SK-MEL-5 (cell line): Measurements from ENCODE around the gene SIGLEC10. TPM values are rescaled to one million over a fixed set of nuclear protein-coding genes. Genes with fewer than 3 reads are reported as not detected.
A peak's percentile ranks its signal among the peaks of the same experiment; 100 is the strongest.
"Not testable (repeated sequence)": the region's sequence is repeated elsewhere in the genome, so short reads cannot be mapped to it uniquely, and the experiment has no call there.

Experiments
- DNase-seq: peaks from one replicate; pipeline ENCODE4 v3.0.0-alpha.2; 2016; ENCODE audit warnings: low read depth, low spot score
- in situ Hi-C: cut with HindIII; loops from 2 replicates; pipeline ENCODE4 v1.10.0; 2016; ENCODE audit warnings: low sequenced_read_pairs, high pct_unique_total_duplicates, low pct_unique_long_range_greater_than_20kb
- total RNA-seq: library from RNA; depleted of rRNA; stranded (reverse); fragments of >200 nt; shearing (Covaris generic); gene quantifications from 2 replicates; pipeline ENCODE4 v1.2.3, GENCODE V29; 2014

The SIGLEC10 gene
- total RNA-seq, 1 experiment from 2014 or later, result not detected

- in situ Hi-C loops, result no loop called here
- DNase-seq, result peak; percentile 70
Observed at GRCh38 chr19:51407511-51408131, 9.8 kb downstream of the SIGLEC10 start.

GRCh38 chr19:51402117-51402516, 15.3 kb downstream of the SIGLEC10 start:
- in situ Hi-C loops, result no loop called here

DNA sequence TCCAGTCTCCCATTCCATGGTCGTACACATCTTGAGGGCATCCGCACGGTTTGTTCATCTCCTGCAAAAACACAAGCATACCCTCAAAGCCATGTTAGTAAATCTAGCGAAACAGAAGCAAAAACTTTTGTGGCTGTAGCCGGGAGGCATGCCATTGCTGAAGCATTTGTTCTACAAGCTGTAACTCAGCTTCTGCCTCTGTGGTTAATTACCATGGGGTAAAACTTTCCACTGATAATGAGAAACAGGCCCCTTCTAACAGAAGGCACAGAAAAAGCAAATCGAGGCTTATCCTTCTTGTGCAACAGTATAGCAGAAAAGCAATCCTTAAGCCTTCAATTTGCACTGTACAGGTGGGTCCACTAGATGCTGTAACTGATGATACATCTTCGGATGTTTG, 17.5 kb downstream of the SIGLEC10 start:
- in situ Hi-C loops, result not testable (repeated sequence)

More at GRCh38 chr19:51402117-51402516, 15.3 kb downstream of the SIGLEC10 start:
- no peak for DNase-seq

GRCh38 chr19:51399231-51399630, 18.2 kb downstream of the SIGLEC10 start:
- DNase-seq, result no peak
- in situ Hi-C loops, result no loop called here

More for the DNA sequence above, 17.5 kb downstream of the SIGLEC10 start:
- DNase-seq, result not testable (repeated sequence)

- in situ Hi-C loops, result no loop called here
- DNase-seq, result peak; percentile 59
Observed at GRCh38 chr19:51398096-51398704, 19.2 kb downstream of the SIGLEC10 start.

- DNase-seq, in situ Hi-C loops: not testable (repeated sequence)
Observed at GRCh38 chr19:51397453-51397852, 20.0 kb downstream of the SIGLEC10 start.

GRCh38 chr19:51396175-51396574, 21.3 kb downstream of the SIGLEC10 start:
- no peak for DNase-seq
- in situ Hi-C loops, result no loop called here

DNA sequence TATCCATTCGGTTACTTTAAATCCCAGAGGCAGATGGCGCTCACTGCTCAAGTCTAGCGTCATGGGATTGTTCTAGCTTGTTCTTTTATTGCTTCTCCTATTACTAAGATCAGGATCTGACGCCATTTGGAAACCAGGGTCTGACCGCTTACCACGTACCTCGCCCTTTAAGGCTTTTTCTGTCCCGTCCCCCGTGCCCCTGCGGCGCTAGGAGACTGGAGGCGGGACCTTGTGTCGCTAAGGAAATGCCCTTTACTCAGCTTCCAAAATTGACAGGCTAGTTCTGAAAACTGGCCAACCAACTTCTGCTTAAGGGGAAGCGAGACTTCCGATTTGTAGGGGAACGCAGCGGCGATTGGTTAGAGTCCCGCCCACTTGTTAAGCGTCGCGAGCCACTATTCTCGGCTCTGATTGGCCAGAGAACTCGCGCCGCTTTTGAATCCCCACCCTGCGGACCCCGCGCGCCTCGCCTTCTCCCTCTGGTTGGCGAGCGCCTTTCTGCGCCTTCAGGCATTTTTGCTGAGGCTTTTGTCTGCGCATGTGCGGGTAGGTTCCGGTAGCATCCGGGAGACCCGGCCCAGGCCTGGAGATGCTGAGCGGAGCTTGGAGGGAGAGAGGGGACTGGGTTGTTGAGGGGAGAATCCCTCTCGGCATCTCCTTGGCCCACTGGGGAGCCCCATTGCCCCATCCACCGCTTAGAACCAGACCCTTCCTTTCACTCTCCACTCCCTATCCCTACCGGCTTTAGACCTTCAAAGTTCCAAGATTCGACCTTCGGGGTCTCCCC, 23.2 kb downstream of the SIGLEC10 start:
- in situ Hi-C loops, result no loop called here
- peak; percentile 99 for DNase-seq

DNA sequence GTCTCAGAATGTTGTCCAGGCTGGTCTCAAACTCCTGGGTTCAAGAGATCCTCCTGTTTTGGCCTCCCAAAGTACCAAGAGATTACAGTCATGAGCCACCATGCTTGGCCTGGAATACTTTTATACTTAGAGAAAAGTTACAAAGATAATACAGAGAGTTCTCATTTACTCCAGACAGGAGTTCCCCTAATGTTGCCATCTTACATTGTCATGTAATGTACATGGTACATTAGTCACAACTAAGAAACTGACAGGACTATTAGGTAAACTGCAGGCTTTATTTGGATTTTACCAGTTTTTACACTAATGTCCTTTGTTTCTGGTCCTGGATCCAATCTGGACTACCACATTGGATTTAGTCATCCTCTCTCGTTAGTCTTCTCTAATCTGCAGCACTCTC, 24.7 kb downstream of the SIGLEC10 start:
- DNase-seq, result no peak
- in situ Hi-C loops, result no loop called here

- in situ Hi-C loops, result no loop called here
- no peak for DNase-seq
Observed at GRCh38 chr19:51391073-51391611, 26.3 kb downstream of the SIGLEC10 start.

- DNase-seq, result no peak
- in situ Hi-C loops, result no loop called here
Observed at GRCh38 chr19:51389143-51389542, 28.3 kb downstream of the SIGLEC10 start.

DNA sequence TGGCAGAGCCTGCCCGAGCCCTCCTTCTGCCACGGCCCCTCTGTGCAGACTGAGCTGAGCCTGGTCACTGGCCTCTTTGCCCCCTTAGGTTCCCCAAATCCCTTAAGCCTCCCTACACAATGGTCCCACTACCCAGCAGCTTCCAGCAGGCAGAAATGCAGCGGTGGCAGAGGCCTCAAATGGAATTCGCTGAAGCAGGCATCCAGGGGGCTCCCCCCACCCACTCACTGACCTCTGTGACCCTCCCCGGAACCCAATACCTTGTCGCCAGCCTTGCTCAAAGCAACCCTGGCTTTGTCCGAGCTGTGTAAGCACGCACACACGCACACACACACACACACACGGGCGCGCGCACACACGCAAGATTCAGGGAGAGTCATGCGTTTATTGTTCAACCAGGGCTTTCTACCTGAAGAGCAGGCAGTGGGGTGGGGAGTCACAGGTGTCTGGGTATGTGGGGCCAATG, 29.5 kb downstream of the SIGLEC10 start, which contains the start of gene LIM2:
TSS of gene LIM2 (minus strand) at position 51 of the 466 bp plus-strand sequence. CDS start 531 bp downstream, outside the sequence.
- DNase-seq, result no peak
- in situ Hi-C loops, result no loop called here

- in situ Hi-C loops, result no loop called here
- no peak for DNase-seq
Observed at GRCh38 chr19:51386882-51387520, 30.4 kb downstream of the SIGLEC10 start.

GRCh38 chr19:51382004-51382403, 35.4 kb downstream of the SIGLEC10 start:
- no peak for DNase-seq
- in situ Hi-C loops, result no loop called here

GRCh38 chr19:51380379-51380778, 37.1 kb downstream of the SIGLEC10 start:
- in situ Hi-C loops, result no loop called here
- DNase-seq, result no peak

DNA sequence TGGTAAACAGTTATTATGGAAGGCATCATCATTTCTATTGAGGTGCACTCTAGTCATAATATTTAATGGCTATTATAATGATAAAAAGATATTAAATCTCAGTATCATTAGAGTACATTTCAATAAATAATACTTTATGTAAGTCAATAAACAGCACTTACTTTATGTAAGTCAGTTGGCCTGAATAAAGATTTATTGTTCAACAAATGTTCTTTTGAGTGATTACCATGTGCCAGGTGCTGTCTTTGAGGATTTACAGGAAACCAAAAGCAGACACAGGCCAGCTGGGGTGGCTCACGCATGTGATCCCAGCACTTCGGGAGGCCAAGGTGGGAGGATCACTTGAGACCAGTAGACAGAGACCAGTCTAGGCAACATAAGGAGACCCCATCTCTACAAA, 40.0 kb downstream of the SIGLEC10 start:
- in situ Hi-C loops, result no loop called here
- no peak for DNase-seq

- in situ Hi-C loops, result no loop called here
- DNase-seq, result no peak
Observed at GRCh38 chr19:51375504-51376221, 41.8 kb downstream of the SIGLEC10 start.
